Measurements from ENCODE around the gene BCL11A. TPM values are rescaled to one million over a fixed set of nuclear protein-coding genes. Genes with fewer than 3 reads are reported as not detected.

Gene BCL11A
- total and polyA plus RNA-seq, 10 donors = 41.1 to 121 (median 84.0) TPM

DNA sequence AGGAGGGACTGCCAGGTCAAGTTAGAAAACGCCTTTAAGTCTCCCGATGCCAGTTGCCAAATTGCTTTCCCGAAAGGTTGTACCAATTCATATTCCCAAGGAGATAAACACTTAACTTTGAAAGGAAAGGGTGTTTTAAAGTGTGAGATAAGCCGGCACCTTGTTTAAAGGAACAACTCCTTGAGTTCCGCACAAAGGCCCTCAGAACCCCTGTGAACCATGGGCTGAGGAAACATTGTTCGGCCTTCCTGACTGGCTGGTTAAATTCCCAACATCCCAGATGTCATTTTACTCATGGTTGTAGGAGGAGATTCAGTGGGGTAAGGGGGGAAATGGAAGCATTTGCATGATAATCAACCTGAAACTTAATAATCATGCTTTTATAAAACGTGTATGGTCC lies 126.6 kb downstream of the BCL11A start:
- H3K4me1 ChIP-seq = no peaks in the 10 kb centered on the region
- TF ChIP-seq POLR2AphosphoS5 (IDR thresholded peaks at IDR 0.05) = no peak
- TF ChIP-seq POLR2A (IDR thresholded peaks at IDR 0.05) = no peak
- TF ChIP-seq, protein P1, sequence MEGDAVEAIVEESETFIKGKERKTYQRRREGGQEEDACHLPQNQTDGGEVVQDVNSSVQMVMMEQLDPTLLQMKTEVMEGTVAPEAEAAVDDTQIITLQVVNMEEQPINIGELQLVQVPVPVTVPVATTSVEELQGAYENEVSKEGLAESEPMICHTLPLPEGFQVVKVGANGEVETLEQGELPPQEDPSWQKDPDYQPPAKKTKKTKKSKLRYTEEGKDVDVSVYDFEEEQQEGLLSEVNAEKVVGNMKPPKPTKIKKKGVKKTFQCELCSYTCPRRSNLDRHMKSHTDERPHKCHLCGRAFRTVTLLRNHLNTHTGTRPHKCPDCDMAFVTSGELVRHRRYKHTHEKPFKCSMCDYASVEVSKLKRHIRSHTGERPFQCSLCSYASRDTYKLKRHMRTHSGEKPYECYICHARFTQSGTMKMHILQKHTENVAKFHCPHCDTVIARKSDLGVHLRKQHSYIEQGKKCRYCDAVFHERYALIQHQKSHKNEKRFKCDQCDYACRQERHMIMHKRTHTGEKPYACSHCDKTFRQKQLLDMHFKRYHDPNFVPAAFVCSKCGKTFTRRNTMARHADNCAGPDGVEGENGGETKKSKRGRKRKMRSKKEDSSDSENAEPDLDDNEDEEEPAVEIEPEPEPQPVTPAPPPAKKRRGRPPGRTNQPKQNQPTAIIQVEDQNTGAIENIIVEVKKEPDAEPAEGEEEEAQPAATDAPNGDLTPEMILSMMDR (IDR thresholded peaks at IDR 0.05 in 8 of 11, conservative IDR thresholded peaks at IDR 0.05 in 3 of 11) = no peak
- H3K4me3 ChIP-seq = no peak overlapping the region
- no peaks in the 10 kb centered on the region for H3K27me3 ChIP-seq (replicated peaks in 1 of 7)
- 87 to 94% (median 90%) methylated on average over 7 of the region's 7 CpGs for WGBS, 5 donors
- no peak overlapping the region for H3K27ac ChIP-seq
- no peak for DNase-seq
- H3K9me3 ChIP-seq = no peaks in the 10 kb centered on the region
- H3K36me3 ChIP-seq = no peaks in the 10 kb centered on the region
- intact Hi-C loops (cut with DNase I; ENCODE audit: low total_unique reads) = no loop called here

DNA sequence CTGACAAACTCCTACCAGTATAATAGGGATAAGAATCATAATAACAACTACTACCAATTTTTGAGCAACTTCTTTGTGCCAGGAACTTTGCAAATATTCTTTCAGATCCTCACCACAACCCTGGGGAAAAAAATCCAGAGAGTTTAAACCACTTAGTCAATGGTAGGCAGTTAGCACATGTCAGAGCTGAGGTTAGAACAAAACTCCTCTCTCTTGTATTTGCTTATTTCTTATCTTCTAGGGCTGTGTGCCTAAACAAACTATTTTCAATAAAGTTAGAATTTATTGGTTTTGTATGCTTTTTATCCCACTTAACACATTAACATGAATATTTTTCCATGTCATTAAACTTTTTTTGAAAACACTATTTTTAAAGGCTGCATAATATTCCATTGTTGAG lies 127.1 kb downstream of the BCL11A start:
- H3K36me3 ChIP-seq = no peaks in the 10 kb centered on the region
- no peak for DNase-seq

DNA sequence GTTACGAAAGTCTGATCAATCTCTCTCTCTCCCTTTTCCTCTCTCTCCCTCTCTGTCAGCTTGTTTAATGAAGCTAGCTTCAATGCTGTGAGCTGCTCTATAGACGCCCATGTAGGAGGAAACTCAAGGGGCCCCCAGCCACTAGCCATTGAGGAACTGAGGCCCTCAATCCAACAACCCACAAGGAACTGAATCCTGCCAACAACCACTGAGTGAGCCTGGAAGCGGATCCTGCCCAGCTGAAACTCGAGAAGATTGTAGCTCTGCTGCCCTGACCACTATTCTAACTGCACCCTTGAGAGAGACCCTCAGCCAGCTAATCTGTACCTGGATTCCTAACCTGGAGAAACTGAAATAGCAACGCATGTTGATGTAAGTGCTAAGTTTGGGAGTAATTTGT lies 129.2 kb downstream of the BCL11A start:
- intact Hi-C loops (cut with DNase I; ENCODE audit: low total_unique reads) = no loop called here
- Histone ChIP-seq H3K9me3 (no peaks in the 10 kb centered on the region), H3K36me3 (no peaks in the 10 kb centered on the region), H3K27ac (no peak overlapping the region), H3K4me3 (no peak overlapping the region), H3K27me3 (replicated peaks in 1 of 7) (no peaks in the 10 kb centered on the region), H3K4me1 (no peaks in the 10 kb centered on the region)
- TF ChIP-seq POLR2A (IDR thresholded peaks at IDR 0.05) (no peak), POLR2AphosphoS5 (IDR thresholded peaks at IDR 0.05) (no peak)
- TF ChIP-seq, protein P1 (IDR thresholded peaks at IDR 0.05 in 8 of 11, conservative IDR thresholded peaks at IDR 0.05 in 3 of 11) = no peak
- WGBS, 5 donors = 58 to 78% (median 65%) methylated on average over 5 of the region's 5 CpGs
- no peak for DNase-seq

More for the DNA sequence above, 127.1 kb downstream of the BCL11A start:
- Histone ChIP-seq H3K9me3 (no peaks in the 10 kb centered on the region), H3K27me3 (replicated peaks in 1 of 7) (no peaks in the 10 kb centered on the region), H3K4me1 (no peaks in the 10 kb centered on the region), H3K4me3 (no peak overlapping the region), H3K27ac (no peak overlapping the region)
- TF ChIP-seq, protein P1 (IDR thresholded peaks at IDR 0.05 in 8 of 11, conservative IDR thresholded peaks at IDR 0.05 in 3 of 11) = no peak
- TF ChIP-seq POLR2AphosphoS5 (IDR thresholded peaks at IDR 0.05) = no peak
- no peak for TF ChIP-seq POLR2A (IDR thresholded peaks at IDR 0.05)
- intact Hi-C loops (cut with DNase I; ENCODE audit: low total_unique reads) = no loop called here

DNA sequence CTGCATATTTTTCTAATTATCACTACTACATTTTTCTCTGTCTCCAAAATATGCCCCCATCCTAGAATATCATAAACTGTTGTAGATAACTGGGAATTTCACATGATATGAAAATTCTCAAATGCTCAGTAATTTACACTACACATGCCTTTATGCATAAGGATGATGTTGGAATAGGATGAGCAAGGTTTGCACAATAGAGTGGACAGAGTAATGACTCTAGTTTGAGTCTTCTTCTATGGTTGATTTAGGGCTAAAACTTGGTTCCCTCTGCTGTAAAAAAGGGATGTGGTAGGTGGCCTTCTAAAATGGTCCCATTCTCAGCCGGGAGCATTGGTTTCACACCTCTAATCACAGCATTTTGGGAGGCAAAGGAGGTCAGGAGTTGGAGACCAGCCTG lies 129.9 kb downstream of the BCL11A start:
- Histone ChIP-seq H3K27ac (no peak overlapping the region), H3K4me3 (no peak overlapping the region), H3K27me3 (replicated peaks in 1 of 7) (no peaks in the 10 kb centered on the region), H3K36me3 (no peaks in the 10 kb centered on the region), H3K4me1 (no peaks in the 10 kb centered on the region), H3K9me3 (no peaks in the 10 kb centered on the region)
- DNase-seq = no peak
- intact Hi-C loops (cut with DNase I; ENCODE audit: low total_unique reads) = no loop called here
- 54 to 77% (median 65%) methylated on average over 1 of the region's 1 CpG for WGBS, 5 donors
- TF ChIP-seq POLR2A (IDR thresholded peaks at IDR 0.05) = no peak
- TF ChIP-seq POLR2AphosphoS5 (IDR thresholded peaks at IDR 0.05) = no peak
- TF ChIP-seq, protein P1 (IDR thresholded peaks at IDR 0.05 in 8 of 11, conservative IDR thresholded peaks at IDR 0.05 in 3 of 11) = no peak
